ENCODE measurements around the gene NKG7.

- TF ChIP-seq CTCF (IDR thresholded peaks at IDR 0.05): no peak
- no peak for TF ChIP-seq POLR2A (IDR thresholded peaks at IDR 0.05)
These were observed 38.7 kb upstream of the NKG7 start for GRCh38 chr19:51410950-51411748.
